Type B pancreatic cell (in vitro differentiated cells): Measurements from ENCODE around the gene KIF9. TPM values are rescaled to one million over a fixed set of nuclear protein-coding genes. Genes with fewer than 3 reads are reported as not detected.
A peak's percentile ranks its signal among the peaks of the same experiment; 100 is the strongest.

ENCODE experiments used
- DNase-seq: peaks from one replicate; pipeline ENCODE4 v3.0.0; 2021; ENCODE audit warnings: mixed read lengths; ENCODE audit not compliant: unreplicated experiment; ENCODE audit errors: extremely low spot score
- H3K27ac Mint-ChIP-seq: 2 replicates; pipeline ENCODE4 v1.8.0; 2021; ENCODE audit warnings: mild to moderate bottlenecking, mixed read lengths
- H3K27me3 Mint-ChIP-seq: 2 replicates; pipeline ENCODE4 v1.8.0; 2021; ENCODE audit warnings: mixed read lengths
- H3K36me3 Mint-ChIP-seq: 2 replicates; pipeline ENCODE4 v1.8.0; 2021; ENCODE audit warnings: mixed read lengths
- H3K4me1 Mint-ChIP-seq: one replicate; pipeline ENCODE4 v1.8.0; 2021; ENCODE audit warnings: mixed read lengths; ENCODE audit not compliant: unreplicated experiment
- H3K4me3 Mint-ChIP-seq: 2 replicates; pipeline ENCODE4 v1.8.0; 2021; ENCODE audit warnings: mild to moderate bottlenecking, mixed read lengths
- H3K9me3 Mint-ChIP-seq: 2 replicates; pipeline ENCODE4 v1.8.0; 2021; ENCODE audit warnings: mixed read lengths
- CTCF ChIP-seq: fragments of 200-600 bp; sonication (generic); conservative IDR thresholded peaks from 2 replicates; pipeline ENCODE4 v1.5.0; 2021; ENCODE audit warnings: antibody characterized with exemption, mild to moderate bottlenecking
- total RNA-seq: library from RNA; stranded (reverse); gene quantifications from 2 replicates; pipeline ENCODE4 v1.2.1, GENCODE V29; 2021; ENCODE audit warnings: low replicate concordance

Gene KIF9
- total RNA-seq, 1 donor from 2014 or later, result 14.8 TPM

- Mint-ChIP-seq H3K9me3 (no peaks in the 10 kb centered on the region), H3K4me3 (no peak overlapping the region), H3K4me1 (no peaks in the 10 kb centered on the region), H3K27me3 (no peaks in the 10 kb centered on the region), H3K27ac (no peak overlapping the region), H3K36me3 (peaks cover 23% of the 10 kb centered on the region)
- DNase-seq, result no peak
- TF ChIP-seq CTCF, result no peak
Measured at GRCh38 chr3:47306022-47306421, 23.4 kb upstream of the KIF9 start.

DNA sequence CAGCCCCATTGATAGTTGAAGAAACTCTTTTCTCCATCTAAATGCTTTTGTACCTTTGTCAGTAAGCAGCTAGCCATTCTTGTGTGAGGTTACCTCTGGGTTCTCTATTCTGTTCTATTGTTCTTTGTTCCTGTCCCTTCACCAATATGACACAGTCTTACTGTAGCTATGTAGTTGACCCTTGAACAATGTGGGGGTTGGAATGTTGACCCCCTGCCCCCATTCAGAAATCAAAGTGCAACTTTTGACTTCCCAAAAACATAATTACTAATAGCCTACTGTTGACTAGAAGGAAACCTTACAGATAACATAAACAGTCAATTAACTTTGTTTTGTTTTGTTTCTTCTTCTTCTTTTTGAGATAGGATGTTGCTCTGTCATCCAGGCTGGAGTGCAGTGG, 18.9 kb upstream of the KIF9 start:
- Mint-ChIP-seq H3K4me3 (no peak overlapping the region), H3K27me3 (no peaks in the 10 kb centered on the region), H3K27ac (no peak overlapping the region), H3K9me3 (no peaks in the 10 kb centered on the region), H3K36me3 (peaks cover 12% of the 10 kb centered on the region), H3K4me1 (peaks cover 1% of the 10 kb centered on the region)
- DNase-seq, result no peak
- TF ChIP-seq CTCF, result no peak

DNA sequence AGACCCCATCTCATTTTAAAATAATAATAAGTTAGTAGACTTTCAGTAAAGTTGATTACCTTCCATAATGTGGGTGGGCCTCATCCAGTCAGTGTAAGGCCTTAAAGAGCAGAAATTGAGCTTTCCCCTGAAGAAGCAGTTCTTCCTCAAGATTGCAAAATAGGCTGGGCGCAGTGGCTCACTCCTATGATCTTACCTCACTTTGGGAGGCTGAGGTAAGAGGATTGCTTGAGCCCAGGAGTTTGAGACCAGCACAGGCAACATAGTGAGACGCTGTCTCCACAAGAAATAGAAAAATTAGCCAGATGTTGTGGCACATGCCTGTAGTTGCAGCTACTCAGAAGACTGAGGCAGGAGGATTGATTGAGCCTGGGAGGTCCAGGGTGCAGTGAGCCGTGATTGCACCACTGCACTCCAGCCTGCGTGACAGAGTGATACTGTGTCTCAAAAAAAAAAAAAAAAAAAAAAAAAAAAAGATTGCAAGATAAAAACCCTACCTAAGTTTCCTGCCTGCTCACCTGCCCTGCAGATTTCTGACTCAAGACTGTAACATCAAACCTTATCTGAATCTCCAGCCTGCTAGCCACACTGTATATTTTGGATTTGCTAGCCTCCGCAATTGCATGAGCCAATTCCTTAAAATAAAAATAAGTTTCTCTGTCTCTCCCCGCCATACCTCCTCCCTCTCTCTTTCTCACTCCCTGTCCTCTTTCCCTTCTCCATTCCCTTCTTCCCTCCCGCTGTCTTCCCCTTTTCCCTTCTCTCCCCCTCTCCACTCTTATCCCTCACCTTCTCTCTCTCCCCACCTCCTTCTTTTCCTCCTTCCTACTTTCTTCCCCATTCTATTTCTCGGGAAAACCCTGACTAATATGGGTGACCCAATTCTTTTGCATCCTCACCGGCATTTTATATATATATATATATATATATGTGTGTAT, 17.1 kb upstream of the KIF9 start:
- Mint-ChIP-seq H3K9me3 (no peaks in the 10 kb centered on the region), H3K27me3 (no peaks in the 10 kb centered on the region), H3K4me1 (peaks cover 8% of the 10 kb centered on the region), H3K36me3 (peaks cover 12% of the 10 kb centered on the region), H3K4me3 (no peak overlapping the region), H3K27ac (peak overlapping the region; percentile 79)
- no peak for TF ChIP-seq CTCF
- DNase-seq, result no peak

DNA sequence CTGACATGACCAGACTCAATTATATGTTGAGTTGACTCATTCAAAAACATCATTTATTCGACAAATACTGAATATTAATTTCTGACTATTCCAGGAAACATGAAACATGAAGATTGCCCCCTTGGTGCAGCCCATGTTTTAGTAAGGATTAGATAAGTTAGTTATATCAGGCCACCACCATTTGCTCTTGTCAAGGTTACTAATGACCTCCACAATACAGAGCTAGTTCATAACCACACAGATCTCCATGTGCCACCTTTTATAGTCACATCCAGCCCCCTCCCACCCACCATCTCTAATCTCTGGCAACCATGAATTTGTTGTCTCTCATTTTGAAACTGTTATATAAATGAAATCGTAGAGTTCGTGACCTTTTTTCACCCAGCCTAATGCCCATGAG, 15.8 kb upstream of the KIF9 start:
- Mint-ChIP-seq H3K9me3 (no peaks in the 10 kb centered on the region), H3K27me3 (no peaks in the 10 kb centered on the region), H3K4me3 (no peak overlapping the region), H3K4me1 (peaks cover 8% of the 10 kb centered on the region), H3K36me3 (peaks cover 12% of the 10 kb centered on the region), H3K27ac (no peak overlapping the region)
- no peak for DNase-seq
- TF ChIP-seq CTCF, result no peak

GRCh38 chr3:47296562-47297302, 14.1 kb upstream of the KIF9 start:
- peaks cover 3% of the 10 kb centered on the region for H3K36me3 Mint-ChIP-seq
- no peak for TF ChIP-seq CTCF
- H3K27ac Mint-ChIP-seq, result no peak overlapping the region
- DNase-seq, result no peak
- H3K4me1 Mint-ChIP-seq, result peaks cover 8% of the 10 kb centered on the region
- no peak overlapping the region for H3K4me3 Mint-ChIP-seq
- H3K27me3 Mint-ChIP-seq, result no peaks in the 10 kb centered on the region
- no peaks in the 10 kb centered on the region for H3K9me3 Mint-ChIP-seq
